Left colon (tissue), 2 donors: ENCODE measurements around the gene RIC1. TPM values are rescaled to one million over a fixed set of nuclear protein-coding genes. Genes with fewer than 3 reads are reported as not detected.
"Not testable (repeated sequence)": the region's sequence is repeated elsewhere in the genome, so short reads cannot be mapped to it uniquely, and the experiment has no call there.

Source experiments
- ATAC-seq: fragments of 200-7000 bp; cut with Tn5 transposase; one replicate; pipeline ENCODE4 v1.9.1; 2020; ENCODE audit warnings: mild to moderate bottlenecking, moderate library complexity
- DNase-seq, 2 donors: peaks; one replicate each; pipeline ENCODE4 v3.0.0-alpha.2; 2020
- intact Hi-C, 2 donors: fragments of 100-400 bp; cut with DNase I in 1 of 2; cut with micrococcal nuclease in 1 of 2; formaldehyde crosslinking; loops; one replicate each; pipeline versions ENCODE4 v1.11.2 to v1.14.0; 2022; cut with DNase I, micrococcal nuclease
- total RNA-seq, 2 donors: library from RNA; stranded (reverse); fragmentation: NEBNext Ultra II Directional; extraction: Animal tissue kit (Norgen Biotek cat#: 25700); gene quantifications; one replicate each; pipeline ENCODE4 v1.2.1, GENCODE V29; 2021
- donor health status: DM: no; HTN: no; CAD: no.
- donor health status: DM: yes; HTN: yes; CAD: no.

RIC1 gene
- total RNA-seq, 2 donors from 2014 or later, result 15.2 to 16.9 TPM

DNA sequence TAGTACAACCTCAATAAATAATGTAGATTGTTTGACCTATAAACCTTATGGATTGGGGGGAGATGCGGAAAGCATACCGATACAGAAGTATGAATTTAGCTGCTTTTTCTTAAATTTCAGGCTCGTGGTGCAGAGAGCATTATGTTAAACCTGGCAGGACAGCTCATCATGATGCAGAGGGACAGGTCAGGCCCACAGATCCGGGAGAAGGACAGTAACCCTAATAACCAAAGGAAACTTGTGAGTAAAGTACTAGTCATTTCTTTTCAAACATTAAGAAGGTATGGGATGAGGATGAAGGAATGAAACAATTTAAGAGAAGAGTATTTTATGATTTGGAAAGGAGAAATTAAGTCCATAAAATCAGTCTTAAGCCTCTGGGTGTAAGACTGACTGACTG, 133.5 kb downstream of the RIC1 start:
- no peak for DNase-seq
- no peak for ATAC-seq
- intact Hi-C loops, result no loop called here

GRCh38 chr9:5764130-5764868, 135.4 kb downstream of the RIC1 start:
- intact Hi-C loops, result no loop called here
- ATAC-seq, result no peak

GRCh38 chr9:5767968-5768932, 139.3 kb downstream of the RIC1 start:
- ATAC-seq (no peak), DNase-seq (no peak)
- intact Hi-C loops, result no loop called here

More at GRCh38 chr9:5764130-5764868, 135.4 kb downstream of the RIC1 start:
- DNase-seq, result no peak

- ATAC-seq, result peak; percentile 76
- no peak for DNase-seq
- intact Hi-C loops, result no loop called here
Measured at GRCh38 chr9:5773324-5773999, 144.6 kb downstream of the RIC1 start.

GRCh38 chr9:5778805-5779204, 149.9 kb downstream of the RIC1 start:
- intact Hi-C loops, result no loop called here
- ATAC-seq, result no peak
- no peak for DNase-seq

DNA sequence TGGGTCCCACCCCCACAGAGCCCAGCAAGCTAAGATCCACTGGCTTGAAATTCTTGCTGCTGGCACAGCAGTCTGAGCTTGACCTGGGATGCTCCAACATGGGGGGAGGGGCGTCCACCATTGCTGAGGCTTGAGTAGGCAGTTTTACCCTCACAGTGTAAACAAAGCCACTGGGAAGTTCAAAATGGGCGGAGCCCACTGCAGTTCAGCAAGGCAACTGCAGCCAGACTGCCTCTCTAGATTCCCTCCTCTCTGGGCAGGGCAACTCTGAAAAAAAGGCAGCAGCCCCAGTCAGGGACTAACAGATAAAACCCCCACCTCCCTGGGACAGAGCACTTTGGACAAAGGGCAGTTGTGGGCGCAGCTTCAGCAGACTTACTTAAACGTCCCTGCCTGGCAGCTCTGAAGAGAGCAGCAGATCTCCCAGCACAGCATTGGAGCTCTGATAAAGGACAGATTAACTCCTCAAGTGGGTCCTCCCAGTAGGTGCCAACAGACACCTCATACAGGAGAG, 150.9 kb downstream of the RIC1 start:
- peak; percentile 37 for ATAC-seq

GRCh38 chr9:5783420-5783819, 154.5 kb downstream of the RIC1 start:
- DNase-seq, intact Hi-C loops, ATAC-seq: not testable (repeated sequence)

More for the DNA sequence above, 150.9 kb downstream of the RIC1 start:
- DNase-seq, result peak in 1 of 2 donors; percentile 32
- intact Hi-C loops, result not testable (repeated sequence)

- ATAC-seq, result peak; percentile 20
- intact Hi-C loops, result no loop called here
- no peak for DNase-seq
Measured at GRCh38 chr9:5783982-5784381, 155.1 kb downstream of the RIC1 start.

GRCh38 chr9:5784526-5785315, 155.8 kb downstream of the RIC1 start:
- no peak for ATAC-seq
- intact Hi-C loops, result no loop called here

GRCh38 chr9:5786370-5787127, 157.6 kb downstream of the RIC1 start:
- DNase-seq, result no peak
- intact Hi-C loops, result no loop called here
- ATAC-seq, result peak; percentile 25

More at GRCh38 chr9:5784526-5785315, 155.8 kb downstream of the RIC1 start:
- DNase-seq, result no peak

DNA sequence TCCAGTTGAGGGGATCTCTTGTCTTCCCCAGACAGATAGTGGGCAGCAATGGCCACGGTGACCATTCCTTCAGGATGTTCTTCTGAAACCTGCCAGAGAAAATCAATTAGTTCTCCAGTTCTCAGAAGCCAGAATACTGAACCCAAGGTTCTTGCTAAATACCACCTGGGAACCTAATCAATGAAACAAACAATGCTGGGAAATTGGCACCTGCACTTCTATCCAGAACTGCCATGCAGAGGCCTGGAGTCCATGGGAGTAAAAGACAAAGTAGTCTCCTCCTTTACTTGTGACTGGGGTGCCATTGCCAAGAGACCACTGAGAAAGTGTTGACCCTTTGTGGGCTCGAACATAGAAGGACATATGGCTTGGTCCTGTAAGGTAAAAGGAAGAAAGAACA, 158.3 kb downstream of the RIC1 start:
- DNase-seq (no peak), ATAC-seq (no peak)
- intact Hi-C loops, result no loop called here

- DNase-seq (no peak), ATAC-seq (no peak)
- intact Hi-C loops, result no loop called here
Measured at GRCh38 chr9:5787759-5788302, 158.9 kb downstream of the RIC1 start.

GRCh38 chr9:5789489-5789888, 160.6 kb downstream of the RIC1 start:
- ATAC-seq (no peak), DNase-seq (no peak)
- intact Hi-C loops, result no loop called here

DNA sequence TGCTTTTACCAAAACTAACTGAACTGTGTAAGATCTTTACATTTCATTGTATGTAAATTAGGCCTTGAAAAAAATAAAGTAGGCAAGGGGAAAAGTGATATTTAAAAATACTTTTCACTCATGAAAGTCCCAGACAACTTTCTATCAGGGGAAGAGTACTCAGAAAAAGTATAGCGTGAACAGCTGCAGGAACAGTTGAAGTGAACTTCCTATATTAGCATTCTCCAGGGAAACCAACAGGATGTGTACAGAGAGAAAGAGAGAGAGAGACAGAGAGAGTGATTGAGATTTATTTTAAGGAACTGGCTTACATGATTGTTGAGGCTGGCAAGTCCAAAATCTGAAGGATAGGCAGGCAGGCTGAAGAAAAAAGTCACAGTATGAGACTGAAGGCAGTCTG, 162.0 kb downstream of the RIC1 start:
- intact Hi-C loops, result no loop called here
- DNase-seq (no peak), ATAC-seq (no peak)

- intact Hi-C loops, result no loop called here
- ATAC-seq, result no peak
- no peak for DNase-seq
Measured at GRCh38 chr9:5791870-5792269, 163.0 kb downstream of the RIC1 start.

DNA sequence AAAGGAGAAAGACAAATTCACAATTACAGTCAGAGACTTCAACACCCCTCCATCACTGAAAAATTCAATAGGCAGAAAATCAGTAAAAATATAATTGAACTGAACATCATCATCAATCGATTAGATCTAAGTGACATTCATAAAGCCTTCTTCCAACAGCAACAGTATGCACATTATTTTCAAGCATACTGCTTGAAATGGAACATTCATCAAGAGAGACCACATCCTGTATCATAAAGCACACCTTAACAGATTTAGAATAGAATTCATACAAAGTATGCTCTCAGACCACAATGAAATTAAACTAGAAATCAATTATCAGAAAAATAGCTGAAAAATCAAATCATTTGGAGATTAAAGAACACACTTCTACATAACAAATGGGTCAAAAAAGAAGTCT, 164.9 kb downstream of the RIC1 start:
- intact Hi-C loops, result no loop called here
- DNase-seq (no peak), ATAC-seq (no peak)

DNA sequence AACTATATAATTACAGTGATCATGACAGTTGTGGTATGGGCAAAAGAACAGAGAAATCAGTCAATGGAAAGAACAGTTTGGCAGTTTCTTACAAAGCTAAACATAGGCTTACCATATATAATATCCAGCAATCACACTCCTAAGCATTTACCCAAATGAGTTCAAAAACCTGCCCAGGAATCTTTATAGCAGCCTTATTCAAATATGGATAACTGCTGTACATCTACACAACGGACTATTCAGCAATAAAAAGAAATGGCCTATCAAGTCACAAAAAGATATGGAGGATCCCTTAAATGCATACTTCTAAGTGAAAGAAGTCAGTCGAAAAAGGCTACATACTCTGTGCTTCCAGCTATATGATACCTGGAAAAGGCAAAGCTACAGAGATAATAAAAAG, 167.4 kb downstream of the RIC1 start:
- intact Hi-C loops, result no loop called here
- DNase-seq (no peak), ATAC-seq (peak; percentile 71)
